NCI-H446 treated with DMSO at 0.1 percent for 48 hours (cell line): ENCODE measurements around the gene MSMO1.
"Not testable (repeated sequence)": the region's sequence is repeated elsewhere in the genome, so short reads cannot be mapped to it uniquely, and the experiment has no call there.

ENCODE experiments used
- DNase-seq: peaks from one replicate; lab custom pipeline; 2025; lab: John Stamatoyannopoulos, UW

Gene MSMO1

GRCh38 chr4:165327211-165328100 lies at the start of gene MSMO1:
Gene MSMO1 (plus strand): TSS chr4:165327669. CDS start chr4:165333371, 5,702 bp downstream.
- DNase-seq = peak; percentile 98

GRCh38 chr4:165279531-165279930 lies 47.9 kb upstream of the MSMO1 start:
- DNase-seq = not testable (repeated sequence)

- DNase-seq = not testable (repeated sequence)
Observed at GRCh38 chr4:165284697-165285096, 42.8 kb upstream of the MSMO1 start.

- DNase-seq = not testable (repeated sequence)
Observed at GRCh38 chr4:165286619-165287340, 40.7 kb upstream of the MSMO1 start.

- DNase-seq = no peak
Observed at GRCh38 chr4:165288226-165288625, 39.2 kb upstream of the MSMO1 start.

GRCh38 chr4:165288639-165289422 lies 38.6 kb upstream of the MSMO1 start:
- no peak for DNase-seq

- DNase-seq = no peak
Observed at GRCh38 chr4:165289423-165289785, 38.1 kb upstream of the MSMO1 start.

GRCh38 chr4:165293061-165293460 lies 34.4 kb upstream of the MSMO1 start:
- no peak for DNase-seq

- DNase-seq = no peak
Observed at GRCh38 chr4:165293927-165294649, 33.4 kb upstream of the MSMO1 start.

- DNase-seq = no peak
Observed at GRCh38 chr4:165294907-165295306, 32.6 kb upstream of the MSMO1 start.

- DNase-seq = no peak
Observed at GRCh38 chr4:165297626-165298025, 29.8 kb upstream of the MSMO1 start.

- DNase-seq = no peak
Observed at GRCh38 chr4:165299399-165300060, 27.9 kb upstream of the MSMO1 start.

- no peak for DNase-seq
Observed at GRCh38 chr4:165301833-165302232, 25.6 kb upstream of the MSMO1 start.

- no peak for DNase-seq
Observed at GRCh38 chr4:165302658-165303057, 24.8 kb upstream of the MSMO1 start.

GRCh38 chr4:165308166-165308565 lies 19.3 kb upstream of the MSMO1 start:
- no peak for DNase-seq

GRCh38 chr4:165308606-165309005 lies 18.9 kb upstream of the MSMO1 start:
- DNase-seq = no peak

- no peak for DNase-seq
Observed at GRCh38 chr4:165309456-165309855, 18.0 kb upstream of the MSMO1 start.

- DNase-seq = no peak
Observed at GRCh38 chr4:165312506-165312905, 15.0 kb upstream of the MSMO1 start.

GRCh38 chr4:165319030-165319429 lies 8.4 kb upstream of the MSMO1 start:
- DNase-seq = no peak

GRCh38 chr4:165319509-165319908 lies 8.0 kb upstream of the MSMO1 start:
- no peak for DNase-seq

- no peak for DNase-seq
Observed at GRCh38 chr4:165324236-165324917, 3.1 kb upstream of the MSMO1 start.
